Activated CD4-positive, alpha-beta T cell treated with anti-CD3 and anti-CD28 coated beads for 36 hours (primary cell): Measurements from ENCODE around the gene RHBDD1. TPM values are rescaled to one million over a fixed set of nuclear protein-coding genes. Genes with fewer than 3 reads are reported as not detected.

ENCODE experiments used
- ATAC-seq: fragments of 200-7000 bp; cut with Tn5 transposase; one replicate; pipeline ENCODE4 v1.10.0; 2021; ENCODE audit warnings: mild to moderate bottlenecking, moderate library complexity
- CTCF ChIA-PET: fragments of 350-600 bp; sonication (Branson Sonifier 250); formaldehyde crosslinking; loops from one replicate; lab custom pipeline; 2021; ENCODE audit warnings: antibody characterized with exemption; lab: Charles Lee
- POLR2A ChIA-PET: fragments of 350-600 bp; sonication (Branson Sonifier 250); formaldehyde crosslinking; loops from one replicate; lab custom pipeline; 2021; ENCODE audit warnings: antibody characterized with exemption, inconsistent platforms; lab: Charles Lee
- DNase-seq: peaks from one replicate; pipeline ENCODE4 v3.0.0-alpha.2; 2020
- H3K27ac Mint-ChIP-seq: one replicate; pipeline ENCODE4 v1.8.0; 2021; ENCODE audit warnings: mixed read lengths
- H3K27me3 Mint-ChIP-seq: one replicate; pipeline ENCODE4 v1.8.0; 2021; ENCODE audit warnings: mixed read lengths
- H3K36me3 Mint-ChIP-seq: one replicate; pipeline ENCODE4 v1.8.0; 2021; ENCODE audit warnings: low read depth, mixed read lengths
- H3K4me1 Mint-ChIP-seq: one replicate; pipeline ENCODE4 v1.8.0; 2021; ENCODE audit warnings: mixed read lengths
- H3K4me3 Mint-ChIP-seq: one replicate; pipeline ENCODE4 v1.8.0; 2021; ENCODE audit warnings: mild to moderate bottlenecking, moderate library complexity, mixed read lengths
- H3K9me3 Mint-ChIP-seq: one replicate; pipeline ENCODE4 v1.8.0; 2021; ENCODE audit warnings: low read depth, mixed read lengths
- intact Hi-C, 2 experiments: fragments of 100-400 bp; cut with DNase I in 1 of 2; cut with micrococcal nuclease in 1 of 2; formaldehyde crosslinking; loops; one replicate each; pipeline versions ENCODE4 v1.14.2 to v1.15.1; 2022 to 2024; cut with DNase I, micrococcal nuclease
- total RNA-seq, 2 experiments: library from RNA; stranded (reverse); gene quantifications; one replicate each; pipeline ENCODE4 v1.2.3, GENCODE V29; 2021

RHBDD1 gene, protein sequence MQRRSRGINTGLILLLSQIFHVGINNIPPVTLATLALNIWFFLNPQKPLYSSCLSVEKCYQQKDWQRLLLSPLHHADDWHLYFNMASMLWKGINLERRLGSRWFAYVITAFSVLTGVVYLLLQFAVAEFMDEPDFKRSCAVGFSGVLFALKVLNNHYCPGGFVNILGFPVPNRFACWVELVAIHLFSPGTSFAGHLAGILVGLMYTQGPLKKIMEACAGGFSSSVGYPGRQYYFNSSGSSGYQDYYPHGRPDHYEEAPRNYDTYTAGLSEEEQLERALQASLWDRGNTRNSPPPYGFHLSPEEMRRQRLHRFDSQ
- 10 to 100 TPM; 38.1 to 49.0 TPM for total RNA-seq

DNA sequence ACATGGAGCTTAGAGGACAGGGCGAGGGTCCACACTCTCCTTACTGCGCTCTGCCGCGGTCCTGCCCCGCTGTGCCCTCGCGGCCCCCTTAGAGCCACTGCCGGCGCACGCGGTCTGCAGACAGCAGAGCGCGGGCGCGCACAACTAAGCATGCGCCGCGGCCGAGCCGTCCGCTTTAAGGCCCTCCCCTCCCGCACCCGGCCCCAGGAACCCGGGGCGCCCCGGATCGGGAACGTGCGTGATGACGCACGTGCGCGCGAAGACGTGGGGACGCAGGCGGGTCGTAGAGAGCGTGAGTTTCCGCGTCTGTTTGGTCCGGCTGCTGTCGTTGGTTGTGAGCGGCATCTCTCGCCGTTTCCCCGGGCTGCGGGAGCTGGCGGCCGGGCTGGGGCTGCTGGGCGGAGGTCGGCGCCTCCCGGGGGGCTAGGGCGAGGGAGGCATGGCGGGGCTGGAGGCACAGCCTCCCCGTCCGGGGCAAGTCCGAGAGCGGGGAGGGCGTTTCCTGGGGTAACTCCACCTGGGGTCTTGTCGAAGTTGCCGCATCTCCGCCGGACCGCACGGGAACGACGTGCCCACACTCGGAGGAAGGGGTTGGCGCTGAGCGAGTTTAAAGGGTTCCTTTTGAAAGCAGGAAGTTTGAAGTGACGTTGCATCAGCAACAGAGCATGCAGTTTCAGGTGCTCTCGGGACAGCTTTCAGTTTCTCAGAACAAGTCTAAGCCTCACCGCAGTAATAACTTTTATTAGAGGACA is at the start of gene RHBDD1:
Gene RHBDD1, plus strand, starts transcription at position 259 of the 752 bp plus-strand sequence. CDS start 28,640 bp downstream, outside the sequence.
- H3K36me3 Mint-ChIP-seq, result peaks cover 56% of the 10 kb centered on the region
- ATAC-seq, result peak; percentile 87

DNA sequence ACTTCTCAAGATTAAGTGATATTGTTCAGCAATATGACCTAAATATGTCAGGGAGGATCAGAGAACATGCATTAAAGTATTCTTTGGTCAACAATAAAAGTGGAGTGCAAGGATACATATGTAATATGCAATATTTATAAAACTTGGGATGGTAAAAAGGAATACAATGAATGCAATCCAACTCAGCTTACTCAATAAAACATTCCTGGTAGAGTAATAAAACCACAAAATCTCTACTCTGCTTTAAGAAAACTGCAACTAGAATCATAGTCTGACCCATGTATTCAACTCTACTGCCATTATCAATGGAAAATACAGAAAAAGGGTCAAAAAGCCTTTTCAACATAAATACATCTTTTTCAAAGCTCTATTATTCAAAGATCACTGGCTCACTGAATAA is 47.8 kb upstream of the RHBDD1 start:
- H3K9me3 Mint-ChIP-seq, result no peaks in the 10 kb centered on the region
- no peak overlapping the region for H3K27ac Mint-ChIP-seq
- intact Hi-C loops, result no loop called here
- H3K27me3 Mint-ChIP-seq, result no peaks in the 10 kb centered on the region
- DNase-seq (no peak), ATAC-seq (no peak)
- POLR2A ChIA-PET, result interaction anchor here (1.1 kb wide), 1 partner anchor 245 kb away, joined by 3 read pairs; no protein-coding TSS in a partner anchor
- H3K4me1 Mint-ChIP-seq, result peaks cover 28% of the 10 kb centered on the region
- H3K36me3 Mint-ChIP-seq, result peaks cover 5% of the 10 kb centered on the region
- CTCF ChIA-PET, result interaction anchor here (0.9 to 6.8 kb wide), 4 partner anchors 13 to 52 kb away, joined by 3 to 52 read pairs (median 3); partner anchors contain the start of genes IRS1 and RHBDD1
- H3K4me3 Mint-ChIP-seq, result no peak overlapping the region

More for the DNA sequence above, at the start of gene RHBDD1:
- CTCF ChIA-PET, result interaction anchor here (0.7 to 1.5 kb wide), 5 partner anchors 34 to 945 kb away, joined by 3 to 5 read pairs (median 3); no protein-coding TSS in a partner anchor
- Mint-ChIP-seq H3K27ac (peak within 1 kb of the TSS; percentile 95), H3K4me1 (peaks cover 54% of the 10 kb centered on the region), H3K27me3 (no peaks in the 10 kb centered on the region), H3K9me3 (no peaks in the 10 kb centered on the region), H3K4me3 (peak within 1 kb of the TSS; percentile 88)
- peak; percentile 97 for DNase-seq
- POLR2A ChIA-PET, result interaction anchor here (0.7 to 3.0 kb wide), 5 partner anchors 36 to 236 kb away, joined by 3 to 13 read pairs (median 4); partner anchors contain the start of gene IRS1
- intact Hi-C loops, result loop anchor here (1.0 to 10.0 kb wide), 14 partner anchors 35 to 1894 kb away; partner anchors contain the start of genes DOCK10 (in 1 of the 2) and MFF (in 1 of the 2)

- ATAC-seq (no peak), DNase-seq (no peak)
- POLR2A ChIA-PET, result no interaction called here
- CTCF ChIA-PET, result interaction anchor here (0.7 to 6.8 kb wide), 7 partner anchors 8 to 357 kb away, joined by 3 to 52 read pairs (median 4); partner anchors contain the start of genes IRS1 and RHBDD1
- Mint-ChIP-seq H3K4me3 (no peak overlapping the region), H3K4me1 (peaks cover 35% of the 10 kb centered on the region), H3K27ac (no peak overlapping the region), H3K36me3 (peaks cover 5% of the 10 kb centered on the region), H3K9me3 (no peaks in the 10 kb centered on the region), H3K27me3 (no peaks in the 10 kb centered on the region)
- intact Hi-C loops, result no loop called here
Measured at GRCh38 chr2:226788881-226789490, 46.9 kb upstream of the RHBDD1 start.

- ChIA-PET CTCF (interaction anchor here (0.6 to 6.8 kb wide), 6 partner anchors 9 to 608 kb away, joined by 3 to 52 read pairs (median 4); partner anchors contain the start of gene IRS1), POLR2A (interaction anchor here (0.9 kb wide), 1 partner anchor 115 kb away, joined by 3 read pairs; no protein-coding TSS in a partner anchor)
- Mint-ChIP-seq H3K4me3 (peak overlapping the region; percentile 79), H3K27me3 (no peaks in the 10 kb centered on the region), H3K36me3 (peaks cover 5% of the 10 kb centered on the region), H3K4me1 (peaks cover 41% of the 10 kb centered on the region), H3K27ac (peak overlapping the region; percentile 47), H3K9me3 (no peaks in the 10 kb centered on the region)
- intact Hi-C loops, result loop anchor here (2.0 to 10.0 kb wide), 7 partner anchors 17 to 1865 kb away; partner anchors contain the start of genes MFF (in 2 of the 2) and RHBDD1 (in 1 of the 2)
- no peak for DNase-seq
- ATAC-seq, result no peak
Measured at GRCh38 chr2:226790011-226790410, 45.8 kb upstream of the RHBDD1 start.

- Mint-ChIP-seq H3K4me3 (peak overlapping the region; percentile 79), H3K27ac (peak overlapping the region; percentile 96), H3K4me1 (peaks cover 41% of the 10 kb centered on the region), H3K9me3 (no peaks in the 10 kb centered on the region), H3K36me3 (peaks cover 5% of the 10 kb centered on the region), H3K27me3 (no peaks in the 10 kb centered on the region)
- POLR2A ChIA-PET, result interaction anchor here (0.9 kb wide), 1 partner anchor 114 kb away, joined by 3 read pairs; no protein-coding TSS in a partner anchor
- intact Hi-C loops, result loop anchor here (2.0 to 10.0 kb wide), 7 partner anchors 18 to 1866 kb away; partner anchors contain the start of genes MFF (in 2 of the 2) and RHBDD1 (in 1 of the 2)
- CTCF ChIA-PET, result interaction anchor here (0.7 to 6.8 kb wide), 4 partner anchors 10 to 608 kb away, joined by 3 to 52 read pairs (median 4); partner anchors contain the start of gene IRS1
- DNase-seq, result no peak
- ATAC-seq, result no peak
Measured at GRCh38 chr2:226790431-226790830, 45.4 kb upstream of the RHBDD1 start.

DNA sequence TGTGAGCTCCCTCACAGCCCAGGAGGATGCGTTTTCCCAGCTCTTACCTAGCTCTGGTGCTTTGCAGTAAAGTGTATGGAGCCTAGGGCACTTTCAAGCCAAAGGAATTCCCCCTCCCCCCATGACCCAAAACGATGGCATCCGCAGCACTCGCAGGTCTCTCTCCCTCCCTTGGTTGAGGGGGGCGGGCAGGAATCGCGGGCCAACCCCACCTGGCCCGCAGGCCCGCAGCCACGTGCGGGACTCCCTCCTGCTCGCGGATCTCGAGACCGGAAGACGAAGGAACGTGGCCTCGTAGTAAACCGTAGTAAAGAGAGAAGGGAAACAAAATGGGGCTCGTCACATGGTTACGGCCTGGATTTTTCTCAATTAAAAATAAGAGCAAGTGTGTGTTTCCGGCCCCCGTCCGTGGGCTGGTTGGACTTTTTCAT is 44.8 kb upstream of the RHBDD1 start:
- Mint-ChIP-seq H3K4me3 (peak overlapping the region; percentile 79), H3K9me3 (no peaks in the 10 kb centered on the region), H3K36me3 (peaks cover 5% of the 10 kb centered on the region), H3K4me1 (peaks cover 41% of the 10 kb centered on the region), H3K27ac (peak overlapping the region; percentile 96), H3K27me3 (no peaks in the 10 kb centered on the region)
- ChIA-PET CTCF (interaction anchor here (6.8 kb wide), 1 partner anchor 10 kb away, joined by 52 read pairs; the partner anchor contains the start of gene IRS1), POLR2A (no interaction called here)
- intact Hi-C loops, result loop anchor here (1.0 to 10.0 kb wide), 9 partner anchors 8 to 1866 kb away; partner anchors contain the start of genes IRS1 (in 2 of the 2), MFF (in 2 of the 2) and RHBDD1 (in 2 of the 2)
- ATAC-seq (peak; percentile 60), DNase-seq (peak; percentile 76)

- H3K4me3 Mint-ChIP-seq, result peak overlapping the region; percentile 79
- peak; percentile 98 for ATAC-seq
- peaks cover 5% of the 10 kb centered on the region for H3K36me3 Mint-ChIP-seq
- CTCF ChIA-PET, result interaction anchor here (1.2 to 6.8 kb wide), 2 partner anchors 9 to 44 kb away, joined by 5 to 52 read pairs; partner anchors contain the start of gene IRS1
- H3K4me1 Mint-ChIP-seq, result peaks cover 41% of the 10 kb centered on the region
- H3K27ac Mint-ChIP-seq, result peak overlapping the region; percentile 96
- peak; percentile 96 for DNase-seq
- POLR2A ChIA-PET, result no interaction called here
- H3K27me3 Mint-ChIP-seq, result no peaks in the 10 kb centered on the region
- intact Hi-C loops, result loop anchor here (1.0 to 10.0 kb wide), 9 partner anchors 8 to 1867 kb away; partner anchors contain the start of genes IRS1 (in 2 of the 2), MFF (in 2 of the 2) and RHBDD1 (in 2 of the 2)
- no peaks in the 10 kb centered on the region for H3K9me3 Mint-ChIP-seq
Measured at GRCh38 chr2:226791487-226792081, 44.3 kb upstream of the RHBDD1 start.

- H3K27me3 Mint-ChIP-seq, result no peaks in the 10 kb centered on the region
Measured at GRCh38 chr2:226792155-226792881, 43.5 kb upstream of the RHBDD1 start.

DNA sequence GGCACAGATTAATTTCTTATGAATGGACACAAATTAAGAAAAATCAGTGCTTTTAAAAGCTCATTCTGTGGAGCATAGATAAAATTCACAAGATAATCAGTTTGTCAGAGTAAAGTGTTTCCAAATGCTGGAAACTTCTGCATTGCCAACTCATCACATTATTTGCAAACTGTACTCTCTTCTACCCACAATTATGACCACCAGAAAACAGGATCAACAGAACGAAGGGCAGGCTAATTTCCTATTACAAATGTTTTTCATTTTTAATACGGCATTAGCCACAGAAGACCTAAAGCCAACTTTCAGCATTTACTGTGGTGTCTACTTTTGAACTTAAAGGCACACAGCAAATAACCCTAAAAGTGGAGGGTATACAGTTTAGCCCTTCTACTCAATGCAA is 42.2 kb upstream of the RHBDD1 start:
- ATAC-seq (no peak), DNase-seq (no peak)
- ChIA-PET POLR2A (no interaction called here), CTCF (interaction anchor here (1.0 kb wide), 1 partner anchor 1511 kb away, joined by 3 read pairs; no protein-coding TSS in a partner anchor)
- Mint-ChIP-seq H3K36me3 (peaks cover 9% of the 10 kb centered on the region), H3K9me3 (no peaks in the 10 kb centered on the region), H3K27ac (no peak overlapping the region), H3K4me3 (no peak overlapping the region), H3K4me1 (peaks cover 41% of the 10 kb centered on the region), H3K27me3 (no peaks in the 10 kb centered on the region)
- intact Hi-C loops, result loop anchor here (5.0 to 10.0 kb wide), 4 partner anchors 369 to 1869 kb away; partner anchors contain the start of gene MFF (in 1 of the 2)

More at GRCh38 chr2:226792155-226792881, 43.5 kb upstream of the RHBDD1 start:
- POLR2A ChIA-PET, result interaction anchor here (1.0 kb wide), 1 partner anchor 43 kb away, joined by 4 read pairs; no protein-coding TSS in a partner anchor
- DNase-seq, result no peak
- Mint-ChIP-seq H3K27ac (peak overlapping the region; percentile 92), H3K36me3 (peaks cover 9% of the 10 kb centered on the region), H3K4me3 (peak overlapping the region; percentile 72), H3K9me3 (no peaks in the 10 kb centered on the region), H3K4me1 (peaks cover 41% of the 10 kb centered on the region)
- CTCF ChIA-PET, result interaction anchor here (0.7 to 6.8 kb wide), 3 partner anchors 9 to 43 kb away, joined by 3 to 52 read pairs (median 5); partner anchors contain the start of gene IRS1
- ATAC-seq, result peak; percentile 3
- intact Hi-C loops, result loop anchor here (5.0 to 10.0 kb wide), 4 partner anchors 368 to 1868 kb away; partner anchors contain the start of gene MFF (in 1 of the 2)
